ENCODE data around the gene IL17REL.
A peak's percentile ranks its signal among the peaks of the same experiment; 100 is the strongest.

IL17REL gene

GRCh38 chr22:50008151-50009040 is 4.2 kb downstream of the IL17REL start:
- no peak for DNase-seq

- peak in 3 of 56 donors; percentile 14 to 35 (median 22) for DNase-seq
Measured at GRCh38 chr22:50007057-50007511, 5.5 kb downstream of the IL17REL start.

- no peak for DNase-seq
Measured at GRCh38 chr22:50004918-50005317, 7.6 kb downstream of the IL17REL start.

- no peak for DNase-seq
Measured at GRCh38 chr22:50002791-50003190, 9.8 kb downstream of the IL17REL start.

GRCh38 chr22:50001388-50002231 is 11.0 kb downstream of the IL17REL start:
- no peak for DNase-seq

DNA sequence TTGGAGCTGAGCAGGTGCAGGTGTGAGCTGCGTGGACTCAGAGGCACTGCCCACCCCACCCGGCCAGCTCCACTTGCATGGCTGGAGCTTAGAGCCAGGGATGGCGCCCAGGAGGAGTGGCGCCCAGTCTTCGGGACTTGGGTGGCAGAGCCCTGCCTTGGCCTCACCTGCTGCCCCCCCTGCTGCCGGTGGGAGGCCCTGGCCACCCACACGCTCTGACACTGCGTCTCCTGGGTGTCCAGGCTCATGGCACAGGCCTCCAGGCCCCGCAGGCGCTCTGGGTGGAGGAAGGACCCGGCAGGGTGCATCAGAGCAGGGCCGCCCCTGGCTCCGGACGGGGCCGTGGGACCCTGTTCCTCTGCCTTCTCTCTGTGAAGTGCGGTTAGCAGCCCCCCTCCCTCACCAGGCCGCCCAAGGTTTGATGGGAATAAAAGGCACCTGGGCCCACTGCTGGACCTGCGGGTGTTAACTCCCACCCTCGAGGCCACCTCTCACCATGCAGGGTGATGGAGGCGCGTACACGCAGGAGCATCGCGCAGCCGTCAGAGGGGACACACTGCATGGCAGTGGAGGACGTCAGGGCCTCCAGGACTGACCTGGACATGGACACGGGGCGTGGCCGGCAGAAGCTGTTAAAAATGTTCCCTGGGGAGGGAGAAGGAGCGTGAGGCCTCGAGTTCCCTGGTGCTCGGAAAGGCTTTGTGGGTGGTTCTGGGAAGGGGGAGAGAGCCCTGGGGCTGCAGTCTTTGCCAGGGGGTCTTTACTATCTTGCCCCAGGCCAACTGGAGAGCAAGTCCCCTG is 11.8 kb downstream of the IL17REL start:
- DNase-seq, result no peak

GRCh38 chr22:49999946-50000586 is 12.5 kb downstream of the IL17REL start:
- DNase-seq, result no peak

- DNase-seq, result peak in 2 of 56 donors; percentile 33 to 44
Measured at GRCh38 chr22:49999063-49999945, 13.3 kb downstream of the IL17REL start.

DNA sequence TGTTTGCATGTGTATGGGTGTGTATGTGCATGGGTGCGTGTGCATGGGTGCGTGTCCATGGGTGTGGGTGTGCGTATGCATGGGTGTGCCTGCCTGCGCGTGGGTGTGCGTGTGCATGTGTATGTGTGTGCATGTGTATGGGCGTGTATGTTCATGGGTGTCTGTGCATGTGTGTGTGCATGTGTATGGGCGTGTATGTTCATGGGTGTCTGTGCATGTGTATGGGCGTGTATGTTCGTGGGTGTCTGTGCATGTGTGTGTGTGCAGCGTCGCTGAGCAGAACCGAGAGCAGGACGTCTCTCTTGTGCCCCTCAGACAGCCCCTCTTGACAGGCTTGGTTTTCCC is 13.9 kb downstream of the IL17REL start:
- no peak for DNase-seq

DNA sequence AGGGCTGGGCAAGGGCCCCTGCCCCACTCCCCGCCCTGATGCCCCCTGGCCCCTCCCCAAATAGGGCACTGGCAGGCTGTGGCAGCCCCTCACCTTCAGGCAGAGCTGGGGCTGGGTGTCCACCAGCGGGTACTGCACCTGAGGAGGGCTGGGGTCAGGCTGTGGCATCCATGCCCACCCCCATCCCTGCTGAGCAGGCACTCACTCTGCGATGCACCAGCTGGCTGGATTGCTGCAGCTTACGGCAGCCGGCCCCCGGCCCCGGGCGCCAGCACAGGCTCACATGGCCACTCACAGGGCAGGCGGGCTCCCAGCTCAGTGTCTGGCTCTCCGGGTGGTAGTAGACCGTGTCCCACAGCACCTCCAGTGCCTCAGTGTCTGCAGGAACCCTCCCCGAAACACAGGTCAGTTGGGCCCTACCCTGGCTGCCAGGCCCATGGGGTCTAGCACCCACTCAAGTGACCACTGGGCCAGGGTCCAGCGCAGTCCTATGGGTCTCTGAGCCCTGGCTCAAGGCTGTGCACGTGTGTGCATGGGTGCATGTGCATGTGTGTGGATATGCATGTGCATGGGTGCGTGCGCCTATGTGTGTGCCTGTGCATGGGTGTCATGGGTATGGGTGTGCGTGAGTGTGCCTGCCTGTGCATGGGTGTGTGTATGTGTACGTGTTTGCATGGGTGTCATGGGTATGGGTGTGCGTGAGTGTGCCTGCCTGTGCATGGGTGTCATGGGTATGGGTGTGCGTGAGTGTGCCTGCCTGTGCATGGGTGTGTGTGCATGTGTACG is 14.4 kb downstream of the IL17REL start:
- no peak for DNase-seq

GRCh38 chr22:49997251-49997599 is 15.3 kb downstream of the IL17REL start:
- no peak for DNase-seq

- no peak for DNase-seq
Measured at GRCh38 chr22:49996518-49997250, 15.9 kb downstream of the IL17REL start.

DNA sequence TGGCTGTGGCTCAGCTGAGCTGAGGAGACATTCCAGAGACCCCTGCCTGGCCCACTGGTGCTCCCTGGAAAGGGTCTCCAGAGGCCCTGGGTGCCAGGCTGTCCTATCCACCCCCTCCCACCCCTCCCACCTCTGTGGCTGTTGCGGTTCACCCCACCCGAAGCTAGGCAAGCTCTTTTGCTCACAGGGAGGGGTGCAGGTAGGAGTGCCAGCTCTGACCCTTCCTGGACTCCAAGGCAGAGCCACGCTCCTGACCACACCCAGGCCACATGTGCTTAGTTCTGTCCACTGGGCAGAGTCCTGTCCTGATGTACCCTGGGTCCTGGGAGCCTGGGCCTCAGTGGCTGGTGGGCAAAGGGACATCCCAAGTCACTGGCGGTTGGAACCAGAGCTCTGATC is 16.4 kb downstream of the IL17REL start:
- no peak for DNase-seq

DNA sequence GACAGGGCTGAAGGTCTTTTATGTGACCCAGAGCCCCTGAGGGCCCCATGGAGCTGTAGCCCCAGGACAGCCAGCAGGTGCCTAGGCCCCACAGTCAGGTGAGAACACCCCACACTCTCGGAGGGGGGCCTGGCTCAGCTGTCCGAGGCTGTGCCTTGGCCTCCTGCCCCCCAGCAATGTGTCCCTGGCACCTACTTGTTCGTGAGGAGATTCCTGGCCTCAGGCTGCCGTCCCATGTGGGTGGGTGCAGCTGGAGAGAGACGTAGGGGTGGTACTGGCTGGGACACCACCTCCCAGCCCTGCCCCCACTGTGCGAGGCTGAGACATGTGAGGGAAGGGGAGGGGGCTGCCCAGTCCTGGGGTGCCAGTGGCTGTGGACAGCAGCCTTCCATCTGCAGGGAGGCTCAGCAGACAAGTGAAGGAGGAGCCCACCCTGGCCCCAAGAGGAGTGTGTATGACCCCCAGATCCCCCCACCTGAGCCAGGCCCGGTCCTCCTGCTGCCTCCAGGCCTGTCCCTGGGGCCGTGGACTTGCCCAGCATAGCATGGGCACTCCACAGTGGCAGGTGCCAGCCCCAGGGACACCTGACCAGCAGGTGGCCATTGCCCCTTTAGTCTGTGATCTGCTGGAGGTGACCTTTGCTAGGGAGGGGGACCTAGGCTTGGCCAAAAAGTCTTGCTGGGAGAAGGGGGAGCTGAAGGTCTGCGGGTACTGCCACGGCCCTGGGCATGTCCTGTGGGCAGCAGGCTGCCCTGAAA is 17.0 kb downstream of the IL17REL start:
- DNase-seq, result no peak

DNA sequence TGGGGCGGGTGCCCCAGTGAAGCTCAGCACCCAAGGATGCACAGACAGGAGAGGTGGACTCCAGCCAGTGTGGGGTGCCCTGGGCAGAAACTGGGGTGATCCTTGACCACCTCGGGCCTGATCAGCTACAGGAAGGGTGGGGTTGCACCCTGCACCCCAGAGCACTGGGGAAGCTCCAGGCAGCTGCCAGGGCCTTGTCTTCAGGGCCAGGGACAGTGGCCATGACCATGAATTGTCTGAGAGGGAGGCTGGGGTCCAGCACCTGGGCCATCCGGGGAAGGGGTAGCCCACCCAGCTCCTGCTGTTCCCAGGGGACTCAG is 17.6 kb downstream of the IL17REL start:
- no peak for DNase-seq

- no peak for DNase-seq
Measured at GRCh38 chr22:49994361-49995040, 18.1 kb downstream of the IL17REL start.

- no peak for DNase-seq
Measured at GRCh38 chr22:49993649-49994360, 18.8 kb downstream of the IL17REL start.
